ENCODE data around the gene DMKN.

DNA sequence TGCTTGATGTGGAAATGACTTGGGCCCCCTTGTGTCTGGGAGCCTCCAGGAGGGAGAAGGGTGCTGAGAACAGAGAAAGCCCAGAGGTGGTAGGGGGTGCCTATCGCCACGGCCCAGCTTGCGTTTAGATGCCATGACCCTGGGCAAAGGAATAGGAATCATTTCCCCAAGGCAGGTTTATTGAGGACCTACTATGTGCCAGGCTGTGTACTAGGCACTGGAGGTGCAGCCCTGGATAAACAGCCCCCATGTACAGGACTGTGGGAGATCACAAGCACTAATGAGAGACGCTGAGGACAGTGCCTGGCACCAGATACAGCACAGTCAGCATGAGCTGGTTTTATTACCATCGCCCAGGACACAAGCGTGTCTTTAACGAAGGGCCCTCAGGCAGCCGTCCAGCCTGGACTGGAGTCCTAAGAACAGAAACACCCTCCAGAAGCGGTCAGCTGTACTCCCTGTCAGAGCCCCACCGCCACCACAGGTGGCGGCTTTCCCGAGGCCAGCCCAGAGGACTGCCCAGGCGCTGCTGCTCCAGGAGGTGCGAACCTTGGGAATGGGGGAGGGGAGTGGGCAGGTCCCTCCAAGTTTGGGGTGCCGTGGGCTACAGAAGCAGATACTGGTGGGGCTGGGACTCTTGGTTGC, 36.6 kb upstream of the DMKN start:
- no peak for TF ChIP-seq CTCF (IDR thresholded peaks at IDR 0.05; ENCODE audit: poor library complexity)
- TF ChIP-seq EZH2 (IDR thresholded peaks at IDR 0.05; ENCODE audit: borderline replicate concordance), result no peak
- TF ChIP-seq EZH2phosphoT487 (IDR thresholded peaks at IDR 0.05; ENCODE audit: low read depth, severe bottlenecking, unreplicated experiment), result no peak
